GM12891 (cell line): ENCODE measurements around the gene UPK2.
"Not testable (repeated sequence)": the region's sequence is repeated elsewhere in the genome, so short reads cannot be mapped to it uniquely, and the experiment has no call there.

Experiments used
- PAX5 ChIP-seq: IDR thresholded peaks from 2 replicates; pipeline ENCODE4 v1.6.1; 2011; ENCODE audit warnings: low read length, moderate library complexity, mild to moderate bottlenecking; ENCODE audit not compliant: insufficient read depth, severe bottlenecking
- POLR2A ChIP-seq: IDR thresholded peaks from 2 replicates; pipeline ENCODE4 v1.6.1; 2011; ENCODE audit warnings: low read depth, low read length, control low read depth
- POLR2AphosphoS5 ChIP-seq: IDR thresholded peaks from 2 replicates; pipeline ENCODE4 v1.6.1; 2011; ENCODE audit warnings: low read depth, low read length, control low read depth
- POU2F2 ChIP-seq: IDR thresholded peaks from 2 replicates; pipeline ENCODE4 v1.6.1; 2011; ENCODE audit warnings: low read depth, mild to moderate bottlenecking, control low read depth, low read length, moderate library complexity
- SPI1 ChIP-seq: IDR thresholded peaks from 2 replicates; pipeline ENCODE4 v1.6.1; 2011; ENCODE audit warnings: low read depth, low read length, control low read depth
- TAF1 ChIP-seq: IDR thresholded peaks from 2 replicates; pipeline ENCODE4 v1.6.1; 2011; ENCODE audit warnings: low read depth, low read length, control low read depth

DNA sequence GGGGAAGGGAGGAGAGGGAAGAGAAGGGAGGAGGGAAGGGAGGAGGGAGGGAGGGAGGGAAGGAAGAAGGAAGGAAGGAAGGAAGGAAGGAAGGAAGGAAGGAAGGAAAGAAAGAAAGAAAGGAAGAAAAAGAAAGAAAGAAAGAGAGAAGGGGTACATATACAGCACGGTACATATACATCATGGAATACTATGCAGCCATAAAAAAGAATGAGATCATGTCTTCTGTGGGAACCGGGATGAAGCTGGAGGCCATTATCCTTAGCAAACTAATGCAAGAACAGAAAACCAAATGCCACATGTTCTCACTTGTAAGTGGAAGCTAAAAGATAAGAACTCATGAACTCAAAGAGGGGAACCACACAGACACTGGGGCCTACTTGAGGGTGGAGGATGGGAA lies 13.4 kb downstream of the UPK2 start:
- not testable (repeated sequence) for TF ChIP-seq POLR2A, TAF1, POLR2AphosphoS5, SPI1, PAX5, POU2F2
